HG02678 (cell line): ENCODE measurements around the gene AGTPBP1.
A peak's percentile ranks its signal among the peaks of the same experiment; 100 is the strongest.
"Not testable (repeated sequence)": the region's sequence is repeated elsewhere in the genome, so short reads cannot be mapped to it uniquely, and the experiment has no call there.

Experiments used
- ATAC-seq: cut with Tn5 transposase; IDR thresholded peaks from one replicate; pipeline ENCODE4 v1.9.1; 2021; ENCODE audit warnings: mild to moderate bottlenecking, moderate library complexity; ENCODE audit not compliant: unreplicated experiment

AGTPBP1 gene

GRCh38 chr9:85631809-85632208 lies 109.9 kb downstream of the AGTPBP1 start:
- no peak for ATAC-seq

GRCh38 chr9:85630676-85631075 lies 111.1 kb downstream of the AGTPBP1 start:
- ATAC-seq, result no peak

- no peak for ATAC-seq
Measured at GRCh38 chr9:85617141-85617670, 124.5 kb downstream of the AGTPBP1 start.

GRCh38 chr9:85615792-85616191 lies 126.0 kb downstream of the AGTPBP1 start:
- ATAC-seq, result no peak

- ATAC-seq, result peak; percentile 94
Measured at GRCh38 chr9:85610074-85610860, 131.5 kb downstream of the AGTPBP1 start.

GRCh38 chr9:85605905-85606304 lies 135.8 kb downstream of the AGTPBP1 start:
- ATAC-seq, result no peak

- no peak for ATAC-seq
Measured at GRCh38 chr9:85603936-85604335, 137.8 kb downstream of the AGTPBP1 start.

- no peak for ATAC-seq
Measured at GRCh38 chr9:85602742-85603141, 139.0 kb downstream of the AGTPBP1 start.

- no peak for ATAC-seq
Measured at GRCh38 chr9:85600675-85601263, 141.0 kb downstream of the AGTPBP1 start.

GRCh38 chr9:85599540-85600105 lies 142.1 kb downstream of the AGTPBP1 start:
- no peak for ATAC-seq

- no peak for ATAC-seq
Measured at GRCh38 chr9:85594316-85594715, 147.4 kb downstream of the AGTPBP1 start.

- no peak for ATAC-seq
Measured at GRCh38 chr9:85586684-85587083, 155.1 kb downstream of the AGTPBP1 start.

GRCh38 chr9:85577353-85577952 lies 164.3 kb downstream of the AGTPBP1 start:
- ATAC-seq, result no peak

GRCh38 chr9:85575868-85576267 lies 165.9 kb downstream of the AGTPBP1 start:
- ATAC-seq, result no peak

- ATAC-seq, result not testable (repeated sequence)
Measured at GRCh38 chr9:85573546-85573945, 168.2 kb downstream of the AGTPBP1 start.

GRCh38 chr9:85572917-85573316 lies 168.8 kb downstream of the AGTPBP1 start:
- ATAC-seq, result not testable (repeated sequence)

- ATAC-seq, result no peak
Measured at GRCh38 chr9:85569988-85570387, 171.8 kb downstream of the AGTPBP1 start.

- ATAC-seq, result no peak
Measured at GRCh38 chr9:85559526-85559925, 182.2 kb downstream of the AGTPBP1 start.

- no peak for ATAC-seq
Measured at GRCh38 chr9:85554349-85554748, 187.4 kb downstream of the AGTPBP1 start.

- ATAC-seq, result no peak
Measured at GRCh38 chr9:85553475-85553874, 188.3 kb downstream of the AGTPBP1 start.

- ATAC-seq, result no peak
Measured at GRCh38 chr9:85547599-85547998, 194.2 kb downstream of the AGTPBP1 start.
